ENCODE measurements around the gene POLK.
A peak's percentile ranks its signal among the peaks of the same experiment; 100 is the strongest.
"Not testable (repeated sequence)": the region's sequence is repeated elsewhere in the genome, so short reads cannot be mapped to it uniquely, and the experiment has no call there.

The POLK gene

GRCh38 chr5:75510836-75511434 is 756 bp upstream of the POLK start:
- peak; percentile 29 for DNase-seq (ENCODE audit: low read depth)

- DNase-seq (ENCODE audit: low read depth) = no peak
These were observed 838 bp downstream of the POLK start for GRCh38 chr5:75512383-75513074.

- DNase-seq (ENCODE audit: low read depth) = no peak
These were observed 2.1 kb downstream of the POLK start for GRCh38 chr5:75513841-75514240.

- no peak for DNase-seq (ENCODE audit: low read depth)
These were observed 2.6 kb downstream of the POLK start for GRCh38 chr5:75514323-75514722.

GRCh38 chr5:75519761-75520160 is 8.1 kb downstream of the POLK start:
- DNase-seq (ENCODE audit: low read depth) = no peak

GRCh38 chr5:75521195-75521594 is 9.5 kb downstream of the POLK start:
- DNase-seq (ENCODE audit: low read depth) = no peak

GRCh38 chr5:75522025-75522424 is 10.3 kb downstream of the POLK start:
- DNase-seq (ENCODE audit: low read depth) = no peak

GRCh38 chr5:75522542-75522941 is 10.9 kb downstream of the POLK start:
- no peak for DNase-seq (ENCODE audit: low read depth)

- DNase-seq (ENCODE audit: low read depth) = no peak
These were observed 11.6 kb downstream of the POLK start for GRCh38 chr5:75523275-75523674.

- no peak for DNase-seq (ENCODE audit: low read depth)
These were observed 12.4 kb downstream of the POLK start for GRCh38 chr5:75524071-75524470.

- no peak for DNase-seq (ENCODE audit: low read depth)
These were observed 12.9 kb downstream of the POLK start for GRCh38 chr5:75524591-75524990.

GRCh38 chr5:75525344-75525743 is 13.7 kb downstream of the POLK start:
- DNase-seq (ENCODE audit: low read depth) = no peak

GRCh38 chr5:75526070-75526469 is 14.4 kb downstream of the POLK start:
- no peak for DNase-seq (ENCODE audit: low read depth)

- DNase-seq (ENCODE audit: low read depth) = no peak
These were observed 17.5 kb downstream of the POLK start for GRCh38 chr5:75529185-75529584.

- no peak for DNase-seq (ENCODE audit: low read depth)
These were observed 20.5 kb downstream of the POLK start for GRCh38 chr5:75532190-75532589.

GRCh38 chr5:75533716-75534115 is 22.0 kb downstream of the POLK start:
- DNase-seq (ENCODE audit: low read depth) = not testable (repeated sequence)

GRCh38 chr5:75534734-75535133 is 23.0 kb downstream of the POLK start:
- no peak for DNase-seq (ENCODE audit: low read depth)

GRCh38 chr5:75536147-75536546 is 24.5 kb downstream of the POLK start:
- DNase-seq (ENCODE audit: low read depth) = no peak

- no peak for DNase-seq (ENCODE audit: low read depth)
These were observed 25.1 kb downstream of the POLK start for GRCh38 chr5:75536694-75537360.

GRCh38 chr5:75538211-75538610 is 26.5 kb downstream of the POLK start:
- no peak for DNase-seq (ENCODE audit: low read depth)

GRCh38 chr5:75545131-75545530 is 33.4 kb downstream of the POLK start:
- no peak for DNase-seq (ENCODE audit: low read depth)

GRCh38 chr5:75546830-75547229 is 35.1 kb downstream of the POLK start:
- DNase-seq (ENCODE audit: low read depth) = no peak

- no peak for DNase-seq (ENCODE audit: low read depth)
These were observed 36.1 kb downstream of the POLK start for GRCh38 chr5:75547812-75548211.

GRCh38 chr5:75550597-75550996 is 38.9 kb downstream of the POLK start:
- DNase-seq (ENCODE audit: low read depth) = no peak

Data from activated T-cell treated with anti-CD3 and anti-CD28 coated beads for 48 hours (primary cell).